T-cell (primary cell): ENCODE results near the gene CDH13. TPM values are rescaled to one million over a fixed set of nuclear protein-coding genes. Genes with fewer than 3 reads are reported as not detected.

Experiments used
- ATAC-seq, 4 experiments: fragments of 200-7000 bp in 3 of 4; fragments of 150-1000 bp in 1 of 4; cut with Tn5 transposase; replicated peaks in 1 of 4; 1 replicate in 3 of 4; 2 replicates in 1 of 4; pipeline ENCODE4 v1.10.0; 2021; ENCODE audit warnings: moderate library complexity in 3 of 4, mild to moderate bottlenecking in 2 of 4, moderate number of reproducible peaks in 1 of 4
- CTCF ChIA-PET, 2 donors: fragments of 300-600 bp; sonication (Branson Sonifier 250); formaldehyde crosslinking; loops; one replicate each; lab custom pipeline; 2022; ENCODE audit warnings: antibody characterized with exemption in 2 of 2; lab: Charles Lee
- POLR2A ChIA-PET, 2 donors: fragments of 300-600 bp; sonication (Branson Sonifier 250); formaldehyde crosslinking; loops; one replicate each; lab custom pipeline; 2022; ENCODE audit warnings: antibody characterized with exemption in 2 of 2; lab: Charles Lee
- DNase-seq, 35 experiments: peaks; one replicate each; pipeline versions ENCODE4 v3.0.0 to v3.0.0-alpha.2; 2013 to 2023
- H3K27ac ChIP-seq: one replicate; pipeline ENCODE4 v1.5.1; 2013; ENCODE audit warnings: low read length
- H3K27me3 ChIP-seq, 2 experiments: replicated peaks in 1 of 2; 1 replicate in 1 of 2; 2 replicates in 1 of 2; pipeline versions ENCODE4 v1.6.1 to v1.7.0; 2013; ENCODE audit warnings: low read length in 1 of 2, mixed read lengths in 1 of 2; ENCODE audit not compliant: control insufficient read depth in 2 of 2, insufficient read depth in 2 of 2; ENCODE audit errors: extremely low read depth in 1 of 2
- H3K36me3 ChIP-seq, 2 donors: 1 replicate in 1 of 2; 2 replicates in 1 of 2; pipeline versions ENCODE4 v1.6.1 to v1.7.0; 2013; ENCODE audit warnings: low read length in 1 of 2; ENCODE audit not compliant: control insufficient read depth in 2 of 2, insufficient read depth in 1 of 2; ENCODE audit errors: extremely low read depth in 1 of 2
- H3K4me1 ChIP-seq, 2 experiments: 1 replicate in 1 of 2; 2 replicates in 1 of 2; pipeline versions ENCODE4 v1.6.1 to v1.7.0; 2013; ENCODE audit warnings: low read length in 2 of 2, mixed read lengths in 1 of 2; ENCODE audit not compliant: insufficient read depth in 2 of 2, control insufficient read depth in 1 of 2; ENCODE audit errors: extremely low read depth in 1 of 2
- H3K4me3 ChIP-seq, 2 donors: 1 replicate in 1 of 2; 2 replicates in 1 of 2; pipeline versions ENCODE4 v1.5.1 to v1.7.0; 2013; ENCODE audit warnings: mild to moderate bottlenecking in 2 of 2, low read length in 1 of 2, moderate library complexity in 1 of 2; ENCODE audit not compliant: control insufficient read depth in 1 of 2; ENCODE audit errors: extremely low read depth in 1 of 2
- H3K9me3 ChIP-seq: 2 replicates; pipeline ENCODE4 v1.7.0; 2013
- H3K27ac Mint-ChIP-seq, 2 donors: one replicate each; pipeline ENCODE4 v1.8.0; 2020 to 2021; ENCODE audit warnings: mild to moderate bottlenecking in 2 of 2, mixed read lengths in 2 of 2
- H3K27me3 Mint-ChIP-seq, 2 donors: one replicate each; pipeline ENCODE4 v1.8.0; 2021 to 2022; ENCODE audit warnings: mixed read lengths in 2 of 2
- H3K36me3 Mint-ChIP-seq: one replicate; pipeline ENCODE4 v1.8.0; 2021; ENCODE audit warnings: mixed read lengths
- H3K4me1 Mint-ChIP-seq, 3 donors: one replicate each; pipeline ENCODE4 v1.8.0; 2020 to 2022; ENCODE audit warnings: mixed read lengths in 3 of 3, mild to moderate bottlenecking in 1 of 3
- H3K4me3 Mint-ChIP-seq, 3 donors: one replicate each; pipeline ENCODE4 v1.8.0; 2020 to 2022; ENCODE audit warnings: mild to moderate bottlenecking in 3 of 3, mixed read lengths in 3 of 3, moderate library complexity in 3 of 3
- H3K9me3 Mint-ChIP-seq, 3 donors: one replicate each; pipeline ENCODE4 v1.8.0; 2020 to 2022; ENCODE audit warnings: mixed read lengths in 3 of 3
- WGBS: methylation state at CpG from one replicate; pipeline ENCODE4 v1.1.5; 2013; ENCODE audit warnings: missing lambda C conversion rate; ENCODE audit not compliant: insufficient coverage; 5-methylcytosine and 5-hydroxymethylcytosine counted together
- total RNA-seq, 35 experiments: library from RNA in 6 of 35; stranded (reverse) in 6 of 35; fragments of 120-200 nt in 1 of 35; gene quantifications; one replicate each; pipeline versions ENCODE4 v1.2.1 to v1.2.4 and lab custom pipeline; 2013 to 2026

The CDH13 gene
- total RNA-seq, 5 donors from 2014 or later (not counting 1 experiment from before 2014, with no cell fraction given), result not detected

GRCh38 chr16:83802135-83802534 is 1175.4 kb downstream of the CDH13 start:
- ATAC-seq (peak in 1 of 4 experiments; percentile 31), DNase-seq (peak in 1 of 35 experiments; percentile 11)
- H3K36me3 ChIP-seq, result no peaks in the 10 kb centered on the region
- H3K4me3 Mint-ChIP-seq, result no peak overlapping the region
- H3K4me1 Mint-ChIP-seq, result peaks cover 3 to 21% (median 6%) of the 10 kb centered on the region in 3 donors
- ChIA-PET CTCF (no interaction called here), POLR2A (no interaction called here)
- WGBS, result 69% methylated on average over 2 of the region's 6 CpGs
- no peak overlapping the region for H3K4me3 ChIP-seq
- no peak overlapping the region for H3K27ac Mint-ChIP-seq
- no peaks in the 10 kb centered on the region for H3K9me3 Mint-ChIP-seq
- H3K36me3 Mint-ChIP-seq, result no peaks in the 10 kb centered on the region
- peaks cover 17 to 21% of the 10 kb centered on the region in 2 donors for H3K27me3 Mint-ChIP-seq
- H3K4me1 ChIP-seq, result peaks cover 0 to 2% of the 10 kb centered on the region in 2 experiments
- no peak overlapping the region for H3K27ac ChIP-seq
- peaks cover 0 to 12% of the 10 kb centered on the region in 2 experiments for H3K27me3 ChIP-seq
- no peaks in the 10 kb centered on the region for H3K9me3 ChIP-seq

GRCh38 chr16:83802554-83803205 is 1175.9 kb downstream of the CDH13 start:
- CTCF ChIA-PET, result no interaction called here
- no peak for ATAC-seq
- H3K4me3 ChIP-seq, result no peak overlapping the region

GRCh38 chr16:83803811-83804210 is 1177.0 kb downstream of the CDH13 start:
- no peak overlapping the region for H3K27ac Mint-ChIP-seq
- H3K27ac ChIP-seq, result no peak overlapping the region
- H3K36me3 Mint-ChIP-seq, result peaks cover 5% of the 10 kb centered on the region

More at GRCh38 chr16:83802554-83803205, 1175.9 kb downstream of the CDH13 start:
- H3K27ac Mint-ChIP-seq, result no peak overlapping the region
- H3K9me3 ChIP-seq, result no peaks in the 10 kb centered on the region
- peaks cover 6 to 22% (median 8%) of the 10 kb centered on the region in 3 donors for H3K4me1 Mint-ChIP-seq
- H3K9me3 Mint-ChIP-seq, result no peaks in the 10 kb centered on the region
- DNase-seq, result no peak
- POLR2A ChIA-PET, result interaction anchor here in 1 of 2 donors (0.6 kb wide), 1 partner anchor 43 kb away, joined by 6 read pairs; no protein-coding TSS in a partner anchor
- H3K4me1 ChIP-seq, result peaks cover 0 to 8% of the 10 kb centered on the region in 2 experiments
- H3K27me3 ChIP-seq, result peaks cover 0 to 12% of the 10 kb centered on the region in 2 experiments
- no peaks in the 10 kb centered on the region for H3K36me3 Mint-ChIP-seq
- no peak overlapping the region for H3K27ac ChIP-seq
- WGBS, result 93% methylated on average over 10 of the region's 11 CpGs
- H3K36me3 ChIP-seq, result no peaks in the 10 kb centered on the region
- no peak overlapping the region for H3K4me3 Mint-ChIP-seq
- peaks cover 14 to 21% of the 10 kb centered on the region in 2 donors for H3K27me3 Mint-ChIP-seq

GRCh38 chr16:83804366-83804765 is 1177.6 kb downstream of the CDH13 start:
- Mint-ChIP-seq H3K9me3 (no peaks in the 10 kb centered on the region), H3K27me3 (peaks cover 10 to 13% of the 10 kb centered on the region in 2 donors), H3K27ac (no peak overlapping the region), H3K4me1 (peaks cover 19 to 36% (median 19%) of the 10 kb centered on the region in 3 donors), H3K36me3 (peaks cover 10% of the 10 kb centered on the region), H3K4me3 (no peak overlapping the region)
- H3K27me3 ChIP-seq, result peaks cover 0 to 7% of the 10 kb centered on the region in 2 experiments
- ATAC-seq (no peak), DNase-seq (no peak)
- 100% methylated on average over 4 of the region's 5 CpGs for WGBS
- POLR2A ChIA-PET, result no interaction called here
- H3K4me1 ChIP-seq, result peaks cover 6 to 19% of the 10 kb centered on the region in 2 experiments
- no peaks in the 10 kb centered on the region for H3K36me3 ChIP-seq
- H3K9me3 ChIP-seq, result no peaks in the 10 kb centered on the region
- CTCF ChIA-PET, result no interaction called here
- H3K4me3 ChIP-seq, result no peak overlapping the region
- no peak overlapping the region for H3K27ac ChIP-seq

More at GRCh38 chr16:83803811-83804210, 1177.0 kb downstream of the CDH13 start:
- H3K9me3 Mint-ChIP-seq, result no peaks in the 10 kb centered on the region
- POLR2A ChIA-PET, result no interaction called here
- peaks cover 14 to 31% (median 14%) of the 10 kb centered on the region in 3 donors for H3K4me1 Mint-ChIP-seq
- peaks cover 10 to 13% of the 10 kb centered on the region in 2 donors for H3K27me3 Mint-ChIP-seq
- H3K4me3 Mint-ChIP-seq, result no peak overlapping the region
- Histone ChIP-seq H3K9me3 (no peaks in the 10 kb centered on the region), H3K4me3 (no peak overlapping the region), H3K36me3 (no peaks in the 10 kb centered on the region), H3K4me1 (peaks cover 2 to 14% of the 10 kb centered on the region in 2 experiments), H3K27me3 (peaks cover 0 to 11% of the 10 kb centered on the region in 2 experiments)
- ATAC-seq (no peak), DNase-seq (no peak)
- CTCF ChIA-PET, result no interaction called here
- 94% methylated on average over 2 of the region's 3 CpGs for WGBS

- Mint-ChIP-seq H3K9me3 (no peaks in the 10 kb centered on the region), H3K27ac (peak overlapping the region; percentile 37 to 44), H3K27me3 (peaks cover 4 to 5% of the 10 kb centered on the region in 2 donors), H3K4me1 (peaks cover 28 to 51% (median 33%) of the 10 kb centered on the region in 3 donors), H3K36me3 (peaks cover 13% of the 10 kb centered on the region), H3K4me3 (peak overlapping the region in 1 of 3 donors; percentile 31)
- Histone ChIP-seq H3K27ac (no peak overlapping the region), H3K36me3 (peaks cover 0 to 11% of the 10 kb centered on the region in 2 donors), H3K4me3 (no peak overlapping the region), H3K27me3 (peaks cover 0 to 7% of the 10 kb centered on the region in 2 experiments), H3K4me1 (peaks cover 6 to 23% of the 10 kb centered on the region in 2 experiments), H3K9me3 (no peaks in the 10 kb centered on the region)
- CTCF ChIA-PET, result interaction anchor here in 1 of 2 donors (0.7 kb wide), 1 partner anchor 1259 kb away, joined by 5 read pairs; no protein-coding TSS in a partner anchor
- WGBS, result no CpG with 5 or more reads among the region's 5 CpGs
- no peak for DNase-seq
- ATAC-seq, result no peak
- POLR2A ChIA-PET, result interaction anchor here in 1 of 2 donors (0.7 kb wide), 1 partner anchor 1853 kb away, joined by 3 read pairs; no protein-coding TSS in a partner anchor
Measured at GRCh38 chr16:83806036-83806435, 1179.3 kb downstream of the CDH13 start.

GRCh38 chr16:83806731-83807130 is 1180.0 kb downstream of the CDH13 start:
- no peaks in the 10 kb centered on the region for H3K9me3 Mint-ChIP-seq
- Histone ChIP-seq H3K4me3 (no peak overlapping the region), H3K27me3 (peaks cover 0 to 7% of the 10 kb centered on the region in 2 experiments), H3K9me3 (no peaks in the 10 kb centered on the region), H3K4me1 (peaks cover 6 to 23% of the 10 kb centered on the region in 2 experiments), H3K36me3 (peaks cover 0 to 15% of the 10 kb centered on the region in 2 donors), H3K27ac (no peak overlapping the region)
- POLR2A ChIA-PET, result no interaction called here
- H3K36me3 Mint-ChIP-seq, result peaks cover 19% of the 10 kb centered on the region
- DNase-seq (no peak), ATAC-seq (no peak)
- CTCF ChIA-PET, result no interaction called here
- H3K27me3 Mint-ChIP-seq, result no peaks in the 10 kb centered on the region
- 100% methylated on average over 3 of the region's 6 CpGs for WGBS
- H3K4me1 Mint-ChIP-seq, result peaks cover 30 to 55% (median 37%) of the 10 kb centered on the region in 3 donors
- H3K4me3 Mint-ChIP-seq, result peak overlapping the region; percentile 54 to 97 (median 91)
- H3K27ac Mint-ChIP-seq, result peak overlapping the region; percentile 55 to 59
